H9 (cell line): ENCODE results near the gene MN1. TPM values are rescaled to one million over a fixed set of nuclear protein-coding genes. Genes with fewer than 3 reads are reported as not detected.

Source experiments
- DNase-seq: peaks from one replicate; pipeline ENCODE4 v3.0.0-alpha.2; 2017
- H2AFZ ChIP-seq: one replicate; pipeline ENCODE4 v1.6.1; 2013; ENCODE audit warnings: mild to moderate bottlenecking, low read length, control low read depth, moderate library complexity
- H2AK5ac ChIP-seq: 2 replicates; pipeline ENCODE4 v1.6.1; 2013; ENCODE audit warnings: low read length, control low read depth, mixed read lengths; ENCODE audit not compliant: insufficient read length
- H2BK120ac ChIP-seq: one replicate; pipeline ENCODE4 v1.6.1; 2013; ENCODE audit warnings: low read depth, mild to moderate bottlenecking, low read length, control low read depth, inconsistent platforms; ENCODE audit not compliant: poor library complexity, severe bottlenecking
- H2BK12ac ChIP-seq: 2 replicates; pipeline ENCODE4 v1.6.1; 2013; ENCODE audit warnings: low read length, control low read depth, mixed read lengths, low read depth; ENCODE audit not compliant: insufficient read length
- H2BK15ac ChIP-seq: 2 replicates; pipeline ENCODE4 v1.6.1; 2013; ENCODE audit warnings: low read depth, low read length, control low read depth
- H2BK20ac ChIP-seq: one replicate; pipeline ENCODE4 v1.6.1; 2013; ENCODE audit warnings: low read depth, mild to moderate bottlenecking, low read length, control low read depth, inconsistent platforms; ENCODE audit not compliant: poor library complexity, severe bottlenecking
- H2BK5ac ChIP-seq: 2 replicates; pipeline ENCODE4 v1.6.1; 2013; ENCODE audit warnings: low read length, control low read depth, mixed read lengths; ENCODE audit not compliant: insufficient read length
- H3K14ac ChIP-seq: 2 replicates; pipeline ENCODE4 v1.6.1; 2013; ENCODE audit warnings: low read length, control low read depth; ENCODE audit not compliant: insufficient read depth
- H3K18ac ChIP-seq: 2 replicates; pipeline ENCODE4 v1.6.1; 2013; ENCODE audit warnings: low read depth, mild to moderate bottlenecking, mixed read lengths, low read length, control low read depth; ENCODE audit not compliant: insufficient read length
- H3K23ac ChIP-seq: 2 replicates; pipeline ENCODE4 v1.6.1; 2013; ENCODE audit warnings: low read length, control low read depth, mixed read lengths, low read depth; ENCODE audit not compliant: insufficient read length
- H3K23me2 ChIP-seq: 2 replicates; pipeline ENCODE4 v1.6.1; 2013; ENCODE audit warnings: low read depth, mild to moderate bottlenecking, mixed read lengths, low read length, control low read depth; ENCODE audit not compliant: insufficient read length, poor library complexity, severe bottlenecking
- H3K27ac ChIP-seq: 2 replicates; pipeline ENCODE4 v1.5.1; 2013; ENCODE audit warnings: low read length, control low read depth, mixed read lengths, low read depth; ENCODE audit not compliant: insufficient read length
- H3K27me3 ChIP-seq: 2 replicates; pipeline ENCODE4 v1.6.1; 2013; ENCODE audit warnings: low read length, control low read depth, inconsistent platforms; ENCODE audit not compliant: insufficient read depth
- H3K4ac ChIP-seq: 2 replicates; pipeline ENCODE4 v1.6.1; 2013; ENCODE audit warnings: low read depth, mild to moderate bottlenecking, control low read depth, inconsistent platforms, low read length, moderate library complexity
- H3K4me1 ChIP-seq: 2 replicates; pipeline ENCODE4 v1.6.1; 2013; ENCODE audit warnings: low read length, control low read depth, inconsistent platforms; ENCODE audit not compliant: insufficient read depth
- H3K4me2 ChIP-seq: 2 replicates; pipeline ENCODE4 v1.6.1; 2013; ENCODE audit warnings: low read length, control low read depth, mixed read lengths; ENCODE audit not compliant: insufficient read length, insufficient read depth
- H3K56ac ChIP-seq: 2 replicates; pipeline ENCODE4 v1.6.1; 2013; ENCODE audit warnings: low read depth, mild to moderate bottlenecking, mixed read lengths, low read length, control low read depth; ENCODE audit not compliant: insufficient read length
- H3K79me1 ChIP-seq: 2 replicates; pipeline ENCODE4 v1.6.1; 2013; ENCODE audit warnings: low read depth, mild to moderate bottlenecking, moderate library complexity, low read length, control low read depth, inconsistent platforms; ENCODE audit not compliant: insufficient read depth, poor library complexity, severe bottlenecking
- H3K79me2 ChIP-seq: 2 replicates; pipeline ENCODE4 v1.6.1; 2013; ENCODE audit warnings: low read length, control low read depth, inconsistent platforms; ENCODE audit not compliant: insufficient read depth
- H3K9ac ChIP-seq: 2 replicates; pipeline ENCODE4 v1.6.1; 2013; ENCODE audit warnings: low read length, control low read depth, mixed read lengths; ENCODE audit not compliant: insufficient read length; ENCODE audit errors: extremely low read depth
- H3K9me3 ChIP-seq: one replicate; pipeline ENCODE4 v1.6.1; 2013; ENCODE audit warnings: low read depth, low read length, inconsistent platforms; ENCODE audit not compliant: control insufficient read depth
- H3T11ph ChIP-seq: one replicate; pipeline ENCODE4 v1.6.1; 2013; ENCODE audit warnings: mild to moderate bottlenecking, low read length, control low read depth, inconsistent platforms
- H4K20me1 ChIP-seq: one replicate; pipeline ENCODE4 v1.6.1; 2013; ENCODE audit not compliant: control insufficient read depth, insufficient read length, insufficient read depth
- H4K5ac ChIP-seq: 2 replicates; pipeline ENCODE4 v1.6.1; 2013; ENCODE audit warnings: low read depth, mild to moderate bottlenecking, mixed read lengths, low read length, control low read depth; ENCODE audit not compliant: insufficient read length
- H4K8ac ChIP-seq: replicated peaks from 2 replicates; pipeline ENCODE4 v1.6.1; 2013; ENCODE audit warnings: low read length, control low read depth, mixed read lengths, low read depth; ENCODE audit not compliant: insufficient read length
- H4K91ac ChIP-seq: 2 replicates; pipeline ENCODE4 v1.6.1; 2013; ENCODE audit warnings: low read depth, mild to moderate bottlenecking, moderate library complexity, mixed read lengths, low read length, control low read depth; ENCODE audit not compliant: insufficient read length
- H3K27ac Mint-ChIP-seq, 3 experiments: 2 replicates in 2 of 3; 3 replicates in 1 of 3; pipeline ENCODE4 v1.8.0; 2020 to 2021; ENCODE audit warnings: mixed read lengths in 3 of 3, mild to moderate bottlenecking in 1 of 3, moderate library complexity in 1 of 3
- H3K27me3 Mint-ChIP-seq: 2 replicates; pipeline ENCODE4 v1.8.0; 2021; ENCODE audit warnings: low read depth, mild to moderate bottlenecking, moderate library complexity, mixed read lengths
- H3K36me3 Mint-ChIP-seq, 3 experiments: 2 replicates in 2 of 3; 3 replicates in 1 of 3; pipeline ENCODE4 v1.8.0; 2020 to 2021; ENCODE audit warnings: low read depth in 3 of 3, mixed read lengths in 3 of 3; ENCODE audit not compliant: insufficient read depth in 1 of 3
- H3K4me1 Mint-ChIP-seq, 2 experiments: 2 replicates each; pipeline ENCODE4 v1.8.0; 2020; ENCODE audit warnings: mixed read lengths in 2 of 2
- H3K4me3 Mint-ChIP-seq, 2 experiments: 2 replicates in 1 of 2; 3 replicates in 1 of 2; pipeline ENCODE4 v1.8.0; 2020 to 2021; ENCODE audit warnings: mild to moderate bottlenecking in 2 of 2, mixed read lengths in 2 of 2, moderate library complexity in 1 of 2
- H3K9me3 Mint-ChIP-seq, 2 experiments: 2 replicates in 1 of 2; 3 replicates in 1 of 2; pipeline ENCODE4 v1.8.0; 2020; ENCODE audit warnings: mild to moderate bottlenecking in 2 of 2, mixed read lengths in 2 of 2, moderate library complexity in 1 of 2
- CTCF ChIP-seq: fragments of 200-600 bp; sonication (generic); conservative IDR thresholded peaks from 3 replicates; pipeline ENCODE4 v1.8.0; 2021; ENCODE audit warnings: antibody characterized with exemption, mild to moderate bottlenecking
- WGBS: extraction: QIAGEN DNeasy Blood & Tissue Kit; methylation state at CpG from one replicate; pipeline ENCODE4 v1.1.7; 2013; ENCODE audit warnings: missing lambda C conversion rate, low lambda C conversion rate, mixed read lengths; ENCODE audit not compliant: insufficient read length; ENCODE audit errors: extremely low coverage; 5-methylcytosine and 5-hydroxymethylcytosine counted together
- total RNA-seq: library from RNA; stranded (reverse); gene quantifications from 2 replicates; pipeline ENCODE4 v1.2.1, GENCODE V29; 2021

MN1 gene
- total RNA-seq, 1 experiment from 2014 or later = 2.8 TPM

GRCh38 chr22:27749597-27750225 is 51.8 kb downstream of the MN1 start:
- H3K27me3 ChIP-seq = no peaks in the 10 kb centered on the region; the same call in 1 of the 2 replicates
- no peak overlapping the region for H2BK20ac ChIP-seq
- no peak overlapping the region for H3K14ac ChIP-seq
- no peaks in the 10 kb centered on the region for H3K79me1 ChIP-seq
- H3T11ph ChIP-seq = no peak overlapping the region
- H3K79me2 ChIP-seq = no peaks in the 10 kb centered on the region
- peaks cover 26% of the 10 kb centered on the region for H3K4me1 ChIP-seq
- no peak overlapping the region for H3K4ac ChIP-seq
- no peak overlapping the region for H4K8ac ChIP-seq
- no peak overlapping the region for H2AFZ ChIP-seq
- H3K4me3 Mint-ChIP-seq = peak overlapping the region; percentile 22 to 68; a peak in 3 of 5 replicates
- H3K56ac ChIP-seq = no peak overlapping the region
- peak overlapping the region in 2 of 3 experiments; percentile 84 to 93; a peak in 4 of 7 replicates for H3K27ac Mint-ChIP-seq
- H2BK5ac ChIP-seq = no peak overlapping the region
- peak; percentile 59 for DNase-seq
- no CpG with 5 or more reads among the region's 11 CpGs for whole genome bisulfite sequencing
- no peaks in the 10 kb centered on the region for H3K23me2 ChIP-seq
- no peak overlapping the region for H2BK15ac ChIP-seq
- H3K27me3 Mint-ChIP-seq = peaks cover 22% of the 10 kb centered on the region
- H3K9me3 Mint-ChIP-seq = no peaks in the 10 kb centered on the region
- no peak overlapping the region for H4K5ac ChIP-seq
- H4K20me1 ChIP-seq = peaks cover 2% of the 10 kb centered on the region
- no peak overlapping the region for H2AK5ac ChIP-seq
- no peak overlapping the region for H3K18ac ChIP-seq
- no peaks in the 10 kb centered on the region for H3K9me3 ChIP-seq
- no peak overlapping the region for H2BK12ac ChIP-seq
- TF ChIP-seq CTCF = no peak
- H4K91ac ChIP-seq = no peak overlapping the region
- H3K4me1 Mint-ChIP-seq = peaks cover 51 to 58% of the 10 kb centered on the region in 2 experiments
- no peak overlapping the region for H3K9ac ChIP-seq
- peak overlapping the region; percentile 13 for H3K4me2 ChIP-seq
- no peak overlapping the region for H3K27ac ChIP-seq
- no peak overlapping the region for H2BK120ac ChIP-seq
- no peak overlapping the region for H3K23ac ChIP-seq
- H3K36me3 Mint-ChIP-seq = no peaks in the 10 kb centered on the region; a peak in 1 of 7 replicates
